OCI-LY3 (cell line): ENCODE measurements around the gene ITPR3.

Experiments used
- CTCF ChIP-seq: fragments of 200-600, 300-600 bp; sonication (generic); IDR thresholded peaks from 2 replicates; pipeline ENCODE4 v1.5.1; 2014; ENCODE audit warnings: antibody characterized with exemption, low read length, low read depth
- EZH2phosphoT487 ChIP-seq: fragments of 200-600 bp; shearing (Covaris generic); IDR thresholded peaks from 2 replicates; pipeline ENCODE4 v1.6.1; 2018; ENCODE audit warnings: antibody characterized with exemption, mixed run types, low read depth

GRCh38 chr6:33610067-33610466 is 11.1 kb upstream of the ITPR3 start:
- no peak for TF ChIP-seq CTCF
- no peak for TF ChIP-seq EZH2phosphoT487
